MCF 10A (cell line): Measurements from ENCODE around the gene GPR139. TPM values are rescaled to one million over a fixed set of nuclear protein-coding genes. Genes with fewer than 3 reads are reported as not detected.

ENCODE experiments used
- BruUV-seq: library from RNA; stranded (reverse); fragments of 400-500 nt; replicated peaks from 2 replicates; lab custom pipeline; 2021; lab: Mats Ljungman, UMichigan
- CTCF ChIA-PET: fragments of 300-600 bp; sonication (Branson Sonifier 250); formaldehyde crosslinking; extraction: SDS; loops from one replicate; lab custom pipeline; 2021; ENCODE audit warnings: antibody characterized with exemption, inconsistent platforms; lab: Yijun Ruan, JAX
- POLR2A ChIA-PET: fragments of 300-600, 350-650 bp; sonication (Branson Sonifier 250); formaldehyde crosslinking; extraction: SDS; loops from one replicate; lab custom pipeline; 2020; ENCODE audit warnings: antibody characterized with exemption, inconsistent platforms; lab: Yijun Ruan, JAX
- DNase-seq: peaks from one replicate; pipeline ENCODE4 v3.0.0-alpha.2; 2018; ENCODE audit not compliant: unreplicated experiment
- H3K27ac Mint-ChIP-seq: one replicate; pipeline ENCODE4 v1.8.0; 2022; ENCODE audit warnings: mild to moderate bottlenecking, low read depth, mixed read lengths; ENCODE audit not compliant: unreplicated experiment
- H3K27me3 Mint-ChIP-seq: one replicate; pipeline ENCODE4 v1.8.0; 2022; ENCODE audit warnings: mixed read lengths; ENCODE audit not compliant: insufficient read depth, unreplicated experiment
- H3K36me3 Mint-ChIP-seq: one replicate; pipeline ENCODE4 v1.8.0; 2022; ENCODE audit warnings: mild to moderate bottlenecking, moderate library complexity, mixed read lengths; ENCODE audit not compliant: insufficient read depth, unreplicated experiment
- H3K4me1 Mint-ChIP-seq: one replicate; pipeline ENCODE4 v1.8.0; 2022; ENCODE audit warnings: mixed read lengths; ENCODE audit not compliant: insufficient read depth, unreplicated experiment
- H3K4me3 Mint-ChIP-seq: one replicate; pipeline ENCODE4 v1.8.0; 2022; ENCODE audit warnings: mild to moderate bottlenecking, moderate library complexity, mixed read lengths; ENCODE audit not compliant: unreplicated experiment
- H3K9me3 Mint-ChIP-seq: one replicate; pipeline ENCODE4 v1.8.0; 2022; ENCODE audit warnings: mixed read lengths; ENCODE audit not compliant: unreplicated experiment
- intact Hi-C: fragments of 100-400 bp; cut with micrococcal nuclease; formaldehyde crosslinking; loops from 2 replicates; pipeline ENCODE4 v1.14.1; 2022
- total RNA-seq: library from RNA; stranded (reverse); gene quantifications from 2 replicates; pipeline ENCODE4 v1.2.3, GENCODE V29; 2022
- TF ChIP-seq, protein P1 (sequence below): fragments of 200-600 bp; IDR thresholded peaks from one replicate; pipeline ENCODE4 v1.8.0; 2022; ENCODE audit warnings: antibody characterized with exemption, mild to moderate bottlenecking; ENCODE audit not compliant: unreplicated experiment

The GPR139 gene
- total RNA-seq, 1 experiment from 2014 or later, result not detected

GRCh38 chr16:20079106-20079505, 5.4 kb upstream of the GPR139 start:
- TF ChIP-seq, protein P1, sequence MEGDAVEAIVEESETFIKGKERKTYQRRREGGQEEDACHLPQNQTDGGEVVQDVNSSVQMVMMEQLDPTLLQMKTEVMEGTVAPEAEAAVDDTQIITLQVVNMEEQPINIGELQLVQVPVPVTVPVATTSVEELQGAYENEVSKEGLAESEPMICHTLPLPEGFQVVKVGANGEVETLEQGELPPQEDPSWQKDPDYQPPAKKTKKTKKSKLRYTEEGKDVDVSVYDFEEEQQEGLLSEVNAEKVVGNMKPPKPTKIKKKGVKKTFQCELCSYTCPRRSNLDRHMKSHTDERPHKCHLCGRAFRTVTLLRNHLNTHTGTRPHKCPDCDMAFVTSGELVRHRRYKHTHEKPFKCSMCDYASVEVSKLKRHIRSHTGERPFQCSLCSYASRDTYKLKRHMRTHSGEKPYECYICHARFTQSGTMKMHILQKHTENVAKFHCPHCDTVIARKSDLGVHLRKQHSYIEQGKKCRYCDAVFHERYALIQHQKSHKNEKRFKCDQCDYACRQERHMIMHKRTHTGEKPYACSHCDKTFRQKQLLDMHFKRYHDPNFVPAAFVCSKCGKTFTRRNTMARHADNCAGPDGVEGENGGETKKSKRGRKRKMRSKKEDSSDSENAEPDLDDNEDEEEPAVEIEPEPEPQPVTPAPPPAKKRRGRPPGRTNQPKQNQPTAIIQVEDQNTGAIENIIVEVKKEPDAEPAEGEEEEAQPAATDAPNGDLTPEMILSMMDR, result no peak
- ChIA-PET POLR2A (no interaction called here), CTCF (interaction anchor here (1.1 kb wide), 1 partner anchor 170 kb away, joined by 4 read pairs; no protein-coding TSS in a partner anchor)
- intact Hi-C loops, result no loop called here
- Mint-ChIP-seq H3K4me3 (no peak overlapping the region), H3K9me3 (no peaks in the 10 kb centered on the region), H3K27me3 (peaks cover 29% of the 10 kb centered on the region), H3K36me3 (no peaks in the 10 kb centered on the region), H3K27ac (no peak overlapping the region), H3K4me1 (no peaks in the 10 kb centered on the region)
- BruUV-seq, result no TSS peak
- DNase-seq, result no peak

DNA sequence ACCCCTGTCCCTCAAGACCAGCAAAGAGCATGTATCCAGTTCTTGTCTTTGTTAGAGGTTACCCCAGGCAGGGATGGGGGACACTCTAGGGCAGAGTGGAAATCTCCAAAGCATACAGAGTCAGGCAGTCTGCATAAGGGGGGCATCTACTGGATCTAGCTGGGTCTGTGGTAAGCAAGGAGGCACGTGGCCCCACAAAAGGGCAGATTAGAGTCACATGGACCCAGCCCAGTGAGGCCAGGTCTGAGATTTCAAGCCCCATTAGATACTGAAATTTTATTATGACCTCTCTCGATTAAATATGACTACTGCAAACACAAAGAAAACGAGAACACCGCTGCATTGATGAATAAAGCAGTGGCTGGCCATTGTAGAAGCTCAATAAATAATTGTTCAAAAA, 1.6 kb upstream of the GPR139 start:
- Mint-ChIP-seq H3K9me3 (no peaks in the 10 kb centered on the region), H3K27me3 (peaks cover 34% of the 10 kb centered on the region), H3K4me1 (no peaks in the 10 kb centered on the region), H3K27ac (no peak overlapping the region), H3K36me3 (no peaks in the 10 kb centered on the region), H3K4me3 (no peak overlapping the region)
- CTCF ChIA-PET, result no interaction called here
- intact Hi-C loops, result no loop called here
- TF ChIP-seq, protein P1, result no peak
- POLR2A ChIA-PET, result no interaction called here
- no TSS peak for BruUV-seq
- DNase-seq, result no peak

DNA sequence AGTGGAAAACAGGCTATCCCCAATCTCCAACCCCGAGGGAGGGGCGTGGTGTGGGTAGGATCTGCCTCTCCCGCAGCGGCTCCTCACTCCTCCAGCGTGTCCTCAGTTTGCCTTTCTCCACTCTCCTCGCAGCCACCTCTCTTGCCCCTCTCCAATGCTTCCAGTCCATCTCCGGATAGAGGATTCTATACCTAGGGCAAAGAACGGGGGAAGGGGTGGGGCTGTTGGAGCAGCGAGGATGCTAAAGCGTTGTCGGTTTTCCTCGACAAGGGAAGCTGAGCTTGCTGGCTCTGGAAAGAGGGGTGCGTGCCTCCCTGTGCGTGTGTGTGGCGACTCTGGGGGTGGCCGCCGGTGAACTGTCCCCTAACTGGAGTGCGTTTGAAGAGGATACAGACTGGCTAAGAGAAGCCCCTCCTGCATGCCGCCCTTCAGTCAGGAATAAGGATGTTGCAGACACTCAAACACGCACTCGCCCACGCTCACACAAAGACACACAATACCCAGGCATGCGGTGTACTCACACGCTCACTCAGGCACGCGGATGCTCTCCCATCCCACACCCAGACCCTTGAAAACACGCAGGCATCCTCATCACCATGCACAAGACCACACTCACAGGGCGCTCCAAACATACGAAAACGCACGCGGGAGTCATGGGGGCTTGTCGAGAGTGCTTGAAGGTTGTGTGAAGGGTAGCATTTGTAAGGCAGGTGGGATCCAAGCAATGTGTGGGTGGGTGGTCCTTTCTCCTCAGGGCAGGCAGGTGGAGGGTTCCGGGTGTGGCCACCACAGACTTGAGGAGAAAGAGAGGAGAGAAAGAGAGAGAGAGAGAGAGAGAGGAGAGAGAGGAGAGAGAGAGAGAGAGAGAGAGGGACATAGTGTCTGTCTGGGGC, 655 bp upstream of the GPR139 start:
- no peak overlapping the region for H3K4me3 Mint-ChIP-seq
- ChIA-PET CTCF (no interaction called here), POLR2A (no interaction called here)
- no peaks in the 10 kb centered on the region for H3K36me3 Mint-ChIP-seq
- BruUV-seq, result no TSS peak
- no peak overlapping the region for H3K27ac Mint-ChIP-seq
- peaks cover 43% of the 10 kb centered on the region for H3K27me3 Mint-ChIP-seq
- intact Hi-C loops, result no loop called here
- TF ChIP-seq, protein P1, result no peak
- DNase-seq, result no peak
- H3K4me1 Mint-ChIP-seq, result no peaks in the 10 kb centered on the region
- H3K9me3 Mint-ChIP-seq, result no peaks in the 10 kb centered on the region

GRCh38 chr16:20072874-20073202, 852 bp downstream of the GPR139 start:
- no peaks in the 10 kb centered on the region for H3K4me1 Mint-ChIP-seq
- H3K4me3 Mint-ChIP-seq, result no peak overlapping the region
- H3K36me3 Mint-ChIP-seq, result no peaks in the 10 kb centered on the region
- intact Hi-C loops, result no loop called here
- ChIA-PET POLR2A (no interaction called here), CTCF (interaction anchor here (0.8 kb wide), 1 partner anchor 166 kb away, joined by 3 read pairs; no protein-coding TSS in a partner anchor)
- H3K27me3 Mint-ChIP-seq, result peaks cover 33% of the 10 kb centered on the region
- DNase-seq, result no peak
- H3K9me3 Mint-ChIP-seq, result no peaks in the 10 kb centered on the region
- BruUV-seq, result no TSS peak
- no peak overlapping the region for H3K27ac Mint-ChIP-seq
- TF ChIP-seq, protein P1, result no peak
